Fibroblast of skin of left biceps (primary cell): ENCODE results near the gene NKG7.

ENCODE experiments used
- DNase-seq, 2 experiments: peaks; one replicate each; pipeline ENCODE4 v3.0.0-alpha.2; 2013; ENCODE audit warnings: low read depth in 2 of 2

NKG7 gene

GRCh38 chr19:51337141-51337860 is 35.2 kb downstream of the NKG7 start:
- DNase-seq: no peak

GRCh38 chr19:51333836-51334460 is 38.5 kb downstream of the NKG7 start:
- no peak for DNase-seq

GRCh38 chr19:51331716-51332115 is 40.7 kb downstream of the NKG7 start:
- no peak for DNase-seq

GRCh38 chr19:51331193-51331592 is 41.3 kb downstream of the NKG7 start:
- DNase-seq: no peak

- no peak for DNase-seq
Observed at GRCh38 chr19:51330366-51330765, 42.1 kb downstream of the NKG7 start.

- no peak for DNase-seq
Observed at GRCh38 chr19:51329411-51329810, 43.0 kb downstream of the NKG7 start.

GRCh38 chr19:51327066-51328001 is 45.1 kb downstream of the NKG7 start:
- no peak for DNase-seq

- DNase-seq: no peak
Observed at GRCh38 chr19:51326216-51327065, 46.0 kb downstream of the NKG7 start.

GRCh38 chr19:51325161-51325976 is 47.1 kb downstream of the NKG7 start:
- no peak for DNase-seq

- no peak for DNase-seq
Observed at GRCh38 chr19:51324167-51324481, 48.3 kb downstream of the NKG7 start.

GRCh38 chr19:51323481-51324166 is 48.8 kb downstream of the NKG7 start:
- DNase-seq: no peak

- DNase-seq: no peak
Observed at GRCh38 chr19:51321799-51322198, 50.7 kb downstream of the NKG7 start.
